ENCODE results near the gene ELFN2. TPM values are rescaled to one million over a fixed set of nuclear protein-coding genes. Genes with fewer than 3 reads are reported as not detected.

ELFN2 gene
- total and polyA plus RNA-seq, 4 donors = 0.07 to 0.19 (median 0.08) TPM; not detected in 1

DNA sequence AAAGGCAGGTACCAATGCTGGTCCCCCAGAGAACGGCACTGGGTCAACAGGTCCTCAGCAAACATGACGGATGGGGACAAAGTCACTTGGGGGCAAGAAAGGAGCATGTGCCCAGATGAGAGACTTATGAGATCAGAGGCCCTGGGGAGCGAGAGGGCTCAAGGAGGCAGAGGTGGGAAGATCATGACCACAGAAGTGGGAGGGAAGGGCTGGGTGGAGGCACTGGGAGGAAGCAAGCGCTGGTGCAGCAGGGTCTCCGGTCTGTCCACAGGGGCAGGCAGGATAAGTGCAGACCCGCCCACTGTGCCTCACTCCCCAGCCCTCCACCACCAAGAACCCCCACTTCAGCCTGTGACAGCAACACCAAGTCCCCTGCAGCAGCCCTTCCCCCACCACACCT is 10.9 kb downstream of the ELFN2 start:
- TF ChIP-seq RAD21 (IDR thresholded peaks at IDR 0.05) (no peak), FOXA1 (IDR thresholded peaks at IDR 0.05) (no peak), MAX (IDR thresholded peaks at IDR 0.05) (no peak), EGR1 (IDR thresholded peaks at IDR 0.05; ENCODE audit: low read depth in 2 of 2) (no peak), SP1 (IDR thresholded peaks at IDR 0.05) (no peak), REST (IDR thresholded peaks at IDR 0.05) (no peak), RXRA (IDR thresholded peaks at IDR 0.05) (no peak), FOXA2 (IDR thresholded peaks at IDR 0.05) (no peak), HNF4A (conservative IDR thresholded peaks at IDR 0.05) (no peak), YY1 (IDR thresholded peaks at IDR 0.05) (no peak), GABPA (IDR thresholded peaks at IDR 0.05 in 1 of 2, conservative IDR thresholded peaks at IDR 0.05 in 1 of 2) (no peak), JUND (IDR thresholded peaks at IDR 0.05) (no peak), HNF4G (IDR thresholded peaks at IDR 0.05) (no peak)
- TF ChIP-seq, protein P1, sequence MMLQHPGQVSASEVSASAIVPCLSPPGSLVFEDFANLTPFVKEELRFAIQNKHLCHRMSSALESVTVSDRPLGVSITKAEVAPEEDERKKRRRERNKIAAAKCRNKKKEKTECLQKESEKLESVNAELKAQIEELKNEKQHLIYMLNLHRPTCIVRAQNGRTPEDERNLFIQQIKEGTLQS (IDR thresholded peaks at IDR 0.05) = no peak
- TF ChIP-seq, protein P2, sequence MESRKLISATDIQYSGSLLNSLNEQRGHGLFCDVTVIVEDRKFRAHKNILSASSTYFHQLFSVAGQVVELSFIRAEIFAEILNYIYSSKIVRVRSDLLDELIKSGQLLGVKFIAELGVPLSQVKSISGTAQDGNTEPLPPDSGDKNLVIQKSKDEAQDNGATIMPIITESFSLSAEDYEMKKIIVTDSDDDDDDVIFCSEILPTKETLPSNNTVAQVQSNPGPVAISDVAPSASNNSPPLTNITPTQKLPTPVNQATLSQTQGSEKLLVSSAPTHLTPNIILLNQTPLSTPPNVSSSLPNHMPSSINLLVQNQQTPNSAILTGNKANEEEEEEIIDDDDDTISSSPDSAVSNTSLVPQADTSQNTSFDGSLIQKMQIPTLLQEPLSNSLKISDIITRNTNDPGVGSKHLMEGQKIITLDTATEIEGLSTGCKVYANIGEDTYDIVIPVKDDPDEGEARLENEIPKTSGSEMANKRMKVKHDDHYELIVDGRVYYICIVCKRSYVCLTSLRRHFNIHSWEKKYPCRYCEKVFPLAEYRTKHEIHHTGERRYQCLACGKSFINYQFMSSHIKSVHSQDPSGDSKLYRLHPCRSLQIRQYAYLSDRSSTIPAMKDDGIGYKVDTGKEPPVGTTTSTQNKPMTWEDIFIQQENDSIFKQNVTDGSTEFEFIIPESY (IDR thresholded peaks at IDR 0.05) = no peak
- WGBS = 63% methylated on average over 6 of the region's 6 CpGs
- H3K27me3 ChIP-seq (ENCODE audit: control insufficient read depth in 4 of 4, insufficient read depth in 4 of 4, low read length in 3 of 4) = peaks cover 0 to 5% (median 3%) of the 10 kb centered on the region in 4 donors

DNA sequence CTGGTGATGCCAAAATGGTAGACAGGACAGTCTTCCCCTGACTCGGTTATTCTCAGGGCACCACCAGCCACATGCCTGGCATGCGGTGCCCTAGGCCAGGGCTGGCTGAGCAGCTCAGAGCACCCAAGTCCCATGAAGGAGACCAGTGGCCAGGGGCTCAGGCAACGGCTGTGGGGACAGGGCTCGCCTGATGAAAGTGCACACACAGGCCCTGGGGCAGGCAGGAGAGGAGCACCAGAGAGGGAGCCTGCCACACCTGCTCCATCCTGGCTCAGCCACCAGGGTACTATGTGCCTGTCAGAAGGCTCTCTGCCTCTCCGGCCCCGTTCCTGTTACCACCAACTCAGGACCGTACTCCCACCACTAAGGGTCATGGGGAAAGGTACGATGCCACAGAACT is 12.1 kb downstream of the ELFN2 start:
- H3K4me3 ChIP-seq (ENCODE audit: low read depth in 1 of 3, low read length in 3 of 3) = no peak overlapping the region
- H3K27me3 ChIP-seq (ENCODE audit: control insufficient read depth in 4 of 4, insufficient read depth in 4 of 4, low read length in 3 of 4) = peaks cover 0 to 4% (median 1%) of the 10 kb centered on the region in 4 donors
- DNase-seq (ENCODE audit: low spot score) = no peak
- 92% methylated on average over 8 of the region's 8 CpGs for WGBS
- H3K9me3 ChIP-seq (ENCODE audit: control insufficient read depth in 4 of 4, low read length in 3 of 4) = no peaks in the 10 kb centered on the region
- H3K4me1 ChIP-seq (ENCODE audit: control insufficient read depth in 4 of 4, insufficient read depth in 4 of 4, low read length in 3 of 4) = peaks cover under 1 to 8% (median 2%) of the 10 kb centered on the region in 4 donors
- no peak overlapping the region for H3K27ac ChIP-seq (ENCODE audit: low read depth in 1 of 2, low read length in 2 of 2)
- no peak for TF ChIP-seq MAX (IDR thresholded peaks at IDR 0.05)
- TF ChIP-seq RXRA (IDR thresholded peaks at IDR 0.05) = no peak
- TF ChIP-seq, protein P1 (IDR thresholded peaks at IDR 0.05) = no peak
- TF ChIP-seq RAD21 (IDR thresholded peaks at IDR 0.05) = no peak
- no peak overlapping the region for H3K9ac ChIP-seq (ENCODE audit: low read depth in 1 of 2, low read length in 2 of 2)
- H3K36me3 ChIP-seq (ENCODE audit: control insufficient read depth in 4 of 4, insufficient read depth in 3 of 4, low read depth in 1 of 4, low read length in 3 of 4) = no peaks in the 10 kb centered on the region

More for the DNA sequence above, 10.9 kb downstream of the ELFN2 start:
- H3K36me3 ChIP-seq (ENCODE audit: control insufficient read depth in 4 of 4, insufficient read depth in 3 of 4, low read depth in 1 of 4, low read length in 3 of 4) = no peaks in the 10 kb centered on the region
- no peak overlapping the region for H3K27ac ChIP-seq (ENCODE audit: low read depth in 1 of 2, low read length in 2 of 2)
- H3K9ac ChIP-seq (ENCODE audit: low read depth in 1 of 2, low read length in 2 of 2) = no peak overlapping the region
- DNase-seq (ENCODE audit: low spot score) = no peak
- no peaks in the 10 kb centered on the region for H3K9me3 ChIP-seq (ENCODE audit: control insufficient read depth in 4 of 4, low read length in 3 of 4)
- H3K4me1 ChIP-seq (ENCODE audit: control insufficient read depth in 4 of 4, insufficient read depth in 4 of 4, low read length in 3 of 4) = peaks cover 4 to 11% (median 6%) of the 10 kb centered on the region in 4 donors
- H3K4me3 ChIP-seq (ENCODE audit: low read depth in 1 of 3, low read length in 3 of 3) = no peak overlapping the region

Data from liver (tissue), 9 donors.